HepG2 (cell line): ENCODE data around the gene BMP2. TPM values are rescaled to one million over a fixed set of nuclear protein-coding genes. Genes with fewer than 3 reads are reported as not detected.

Experiments
- ATAC-seq: fragments of 200-7000 bp; cut with Tn5 transposase; 3 replicates; pipeline ENCODE4 v1.9.1; 2020; ENCODE audit warnings: mild to moderate bottlenecking, moderate library complexity
- BruUV-seq: library from RNA; stranded (reverse); fragments of 400-500 nt; replicated peaks from 2 replicates; lab custom pipeline; 2021; lab: Mats Ljungman, UMichigan
- CTCF ChIA-PET: fragments of 300-600 bp; formaldehyde crosslinking; extraction: SDS; loops from one replicate; lab custom pipeline; 2021; ENCODE audit warnings: low total read pairs, inconsistent platforms, low intra/inter-chr PET ratio; lab: Yijun Ruan, JAX
- POLR2A ChIA-PET: fragments of 350-600 bp; sonication (Branson Sonifier 250); formaldehyde crosslinking; loops from one replicate; lab custom pipeline; 2020; ENCODE audit warnings: antibody characterized with exemption, inconsistent platforms; lab: Yijun Ruan, JAX
- DNase-seq: peaks from one replicate; pipeline ENCODE4 v3.0.0-alpha.2; 2015; ENCODE audit warnings: low spot score
- FAIRE-seq: peaks from 3 replicates; lab custom pipeline; 2011; peaks lifted over from hg19 to GRCh38; lab: Jason Lieb, UNC
- H2AFZ ChIP-seq: one replicate; pipeline ENCODE4 v1.6.1; 2011; ENCODE audit warnings: low read length, inconsistent platforms
- H3K27ac ChIP-seq: fragments of 300-600 bp; 3 replicates; pipeline ENCODE4 v1.8.0; 2011; ENCODE audit warnings: mixed run types, mild to moderate bottlenecking, mixed read lengths, low read length, inconsistent platforms; ENCODE audit not compliant: insufficient read depth; ENCODE audit errors: extremely low read length
- H3K27me3 ChIP-seq, 2 experiments: fragments of 200-600 bp in 1 of 2; 2 replicates in 1 of 2; 3 replicates in 1 of 2; pipeline versions ENCODE4 v1.6.0 to v1.8.0; 2011; ENCODE audit warnings: low read length in 2 of 2, mild to moderate bottlenecking in 2 of 2, moderate library complexity in 2 of 2, inconsistent platforms in 1 of 2; ENCODE audit not compliant: insufficient read depth in 2 of 2, control insufficient read depth in 1 of 2
- H3K36me3 ChIP-seq, 2 experiments: fragments of 200-600 bp in 1 of 2; replicated peaks in 1 of 2; 2 replicates in 1 of 2; 3 replicates in 1 of 2; pipeline versions ENCODE4 v1.5.1 to v1.8.0; 2011; ENCODE audit warnings: low read length in 2 of 2, inconsistent platforms in 1 of 2; ENCODE audit not compliant: insufficient read depth in 2 of 2, control insufficient read depth in 1 of 2
- H3K4me1 ChIP-seq: 2 replicates; pipeline ENCODE4 v1.5.1; 2012; ENCODE audit warnings: low read length, inconsistent platforms; ENCODE audit not compliant: insufficient read depth
- H3K4me2 ChIP-seq: 2 replicates; pipeline ENCODE4 v1.6.0; 2011; ENCODE audit warnings: low read depth, low read length, inconsistent platforms
- H3K4me3 ChIP-seq, 3 experiments: fragments of 200-600 bp in 1 of 3; sonication (generic), shearing (Covaris generic) in 1 of 3; replicated peaks in 1 of 3; 2 replicates each; pipeline ENCODE4 v1.5.1; 2011 to 2016; ENCODE audit warnings: low read length in 3 of 3, inconsistent platforms in 2 of 3, low read depth in 2 of 3, mild to moderate bottlenecking in 2 of 3, control low read depth in 1 of 3, mixed read lengths in 1 of 3; ENCODE audit not compliant: insufficient read depth in 1 of 3
- H3K79me2 ChIP-seq: one replicate; pipeline ENCODE4 v1.6.1; 2011; ENCODE audit warnings: low read length, inconsistent platforms; ENCODE audit not compliant: insufficient read depth
- H3K9ac ChIP-seq: 2 replicates; pipeline ENCODE4 v1.6.0; 2011; ENCODE audit warnings: mild to moderate bottlenecking, low read depth, low read length, inconsistent platforms; ENCODE audit not compliant: insufficient read depth
- H3K9me3 ChIP-seq: 2 replicates; pipeline ENCODE4 v1.5.1; 2012; ENCODE audit warnings: mild to moderate bottlenecking, low read length
- H4K20me1 ChIP-seq: 2 replicates; pipeline ENCODE4 v1.6.0; 2011; ENCODE audit warnings: inconsistent platforms, mild to moderate bottlenecking, low read length, moderate library complexity; ENCODE audit not compliant: insufficient read depth
- NFRKB ChIP-seq: fragments of 450-650 bp; IDR thresholded peaks from 2 replicates; pipeline ENCODE4 v1.6.1; 2017
- ZMYM3 ChIP-seq: sonication (generic); formaldehyde crosslinking; IDR thresholded peaks from 2 replicates; pipeline ENCODE4 v1.5.1; 2020; ENCODE audit warnings: mild to moderate bottlenecking, missing genetic modification reagents
- WGBS: methylation state at CpG from one replicate; pipeline ENCODE4 v1.1.6; 2017; ENCODE audit warnings: low lambda C conversion rate; 5-methylcytosine and 5-hydroxymethylcytosine counted together
- in situ Hi-C: cut with HindIII; loops from 2 replicates; pipeline ENCODE4 v1.10.0; 2017; ENCODE audit warnings: low pct_unique_long_range_greater_than_20kb; ENCODE audit not compliant: extremely low pct_ligation_motif_present
- intact Hi-C: fragments of 100-400 bp; cut with micrococcal nuclease; formaldehyde crosslinking; loops from one replicate; pipeline ENCODE4 v1.10.0; 2022; ENCODE audit not compliant: unreplicated experiment
- polyA plus RNA-seq, 8 experiments: library from polyadenylated mRNA; depleted of rRNA in 3 of 8; stranded (reverse) in 7 of 8; unstranded in 1 of 8; fragments of >200 nt; fragmentation: Illumina TruSeq in 4 of 8; extraction: Trizol in 4 of 8; gene quantifications; 2 replicates each; pipeline versions ENCODE4 v1.2.1 to v1.2.3, GENCODE V29; 2011 to 2016; ENCODE audit warnings: low read depth in 4 of 8, missing spikeins in 1 of 8, mixed read lengths in 1 of 8; ENCODE audit not compliant: insufficient read depth in 1 of 8
- total RNA-seq, 5 experiments: library from RNA; depleted of rRNA; stranded (reverse); fragments of >200 nt; fragmentation: Illumina TruSeq; extraction: Trizol; gene quantifications; 2 replicates each; pipeline ENCODE4 v1.2.3, GENCODE V29; 2016; ENCODE audit warnings: low read depth in 1 of 5
- TF ChIP-seq, protein P1 (sequence below): sonication (generic); IDR thresholded peaks from 2 replicates; pipeline ENCODE4 v1.6.1; 2016; ENCODE audit warnings: low read depth, borderline replicate concordance
- TF ChIP-seq, protein P2 (sequence below): sonication (generic); formaldehyde crosslinking; IDR thresholded peaks from 2 replicates; pipeline ENCODE4 v1.4.0; 2020; ENCODE audit warnings: missing genetic modification reagents
- TF ChIP-seq, protein P3 (sequence below): sonication (generic); formaldehyde crosslinking; IDR thresholded peaks from 2 replicates; pipeline ENCODE4 v1.4.0; 2020; ENCODE audit warnings: missing genetic modification reagents
- TF ChIP-seq, protein P4 (sequence below): sonication (generic); formaldehyde crosslinking; IDR thresholded peaks from 2 replicates; pipeline ENCODE4 v1.5.0; 2020; ENCODE audit warnings: mild to moderate bottlenecking, missing genetic modification reagents, moderate library complexity

The BMP2 gene
- total and polyA plus RNA-seq, 2 of the 13 experiments (the other 11 are each of a cell fraction or from before 2014, with no cell fraction given): 0.02 to 0.03 TPM

GRCh38 chr20:6767126-6767535 is 355 bp upstream of the BMP2 start:
- H3K4me3 ChIP-seq: peak overlapping the region; percentile 42 to 65 (median 45)
- ChIA-PET CTCF (no interaction called here), POLR2A (no interaction called here)
- no peaks in the 10 kb centered on the region for H3K9me3 ChIP-seq
- FAIRE-seq (no peak), DNase-seq (no peak), ATAC-seq (no peak)
- no peaks in the 10 kb centered on the region for H3K79me2 ChIP-seq
- H4K20me1 ChIP-seq: no peaks in the 10 kb centered on the region
- H3K4me2 ChIP-seq: peak overlapping the region; percentile 81
- 1% methylated on average over 21 of the region's 26 CpGs for WGBS
- no peaks in the 10 kb centered on the region for H3K36me3 ChIP-seq
- intact Hi-C loops (loop anchor here (2.0 to 10.0 kb wide), 3 partner anchors 185 to 1168 kb away; no protein-coding TSS in a partner anchor), in situ Hi-C loops (no loop called here)
- H2AFZ ChIP-seq: no peak overlapping the region
- H3K9ac ChIP-seq: no peak overlapping the region
- H3K27ac ChIP-seq: no peak overlapping the region
- TF ChIP-seq, protein P1, sequence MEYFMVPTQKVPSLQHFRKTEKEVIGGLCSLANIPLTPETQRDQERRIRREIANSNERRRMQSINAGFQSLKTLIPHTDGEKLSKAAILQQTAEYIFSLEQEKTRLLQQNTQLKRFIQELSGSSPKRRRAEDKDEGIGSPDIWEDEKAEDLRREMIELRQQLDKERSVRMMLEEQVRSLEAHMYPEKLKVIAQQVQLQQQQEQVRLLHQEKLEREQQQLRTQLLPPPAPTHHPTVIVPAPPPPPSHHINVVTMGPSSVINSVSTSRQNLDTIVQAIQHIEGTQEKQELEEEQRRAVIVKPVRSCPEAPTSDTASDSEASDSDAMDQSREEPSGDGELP: peak; percentile 38; the same call in 1 of the 2 replicates
- TF ChIP-seq, protein P2, sequence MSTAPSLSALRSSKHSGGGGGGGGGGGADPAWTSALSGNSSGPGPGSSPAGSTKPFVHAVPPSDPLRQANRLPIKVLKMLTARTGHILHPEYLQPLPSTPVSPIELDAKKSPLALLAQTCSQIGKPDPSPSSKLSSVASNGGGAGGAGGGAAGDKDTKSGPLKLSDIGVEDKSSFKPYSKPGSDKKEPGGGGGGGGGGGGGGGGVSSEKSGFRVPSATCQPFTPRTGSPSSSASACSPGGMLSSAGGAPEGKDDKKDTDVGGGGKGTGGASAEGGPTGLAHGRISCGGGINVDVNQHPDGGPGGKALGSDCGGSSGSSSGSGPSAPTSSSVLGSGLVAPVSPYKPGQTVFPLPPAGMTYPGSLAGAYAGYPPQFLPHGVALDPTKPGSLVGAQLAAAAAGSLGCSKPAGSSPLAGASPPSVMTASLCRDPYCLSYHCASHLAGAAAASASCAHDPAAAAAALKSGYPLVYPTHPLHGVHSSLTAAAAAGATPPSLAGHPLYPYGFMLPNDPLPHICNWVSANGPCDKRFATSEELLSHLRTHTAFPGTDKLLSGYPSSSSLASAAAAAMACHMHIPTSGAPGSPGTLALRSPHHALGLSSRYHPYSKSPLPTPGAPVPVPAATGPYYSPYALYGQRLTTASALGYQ (CRISPR knock-in tag): no peak
- TF ChIP-seq NFRKB (no peak), ZMYM3 (CRISPR knock-in tag) (no peak)
- TF ChIP-seq, protein P3, sequence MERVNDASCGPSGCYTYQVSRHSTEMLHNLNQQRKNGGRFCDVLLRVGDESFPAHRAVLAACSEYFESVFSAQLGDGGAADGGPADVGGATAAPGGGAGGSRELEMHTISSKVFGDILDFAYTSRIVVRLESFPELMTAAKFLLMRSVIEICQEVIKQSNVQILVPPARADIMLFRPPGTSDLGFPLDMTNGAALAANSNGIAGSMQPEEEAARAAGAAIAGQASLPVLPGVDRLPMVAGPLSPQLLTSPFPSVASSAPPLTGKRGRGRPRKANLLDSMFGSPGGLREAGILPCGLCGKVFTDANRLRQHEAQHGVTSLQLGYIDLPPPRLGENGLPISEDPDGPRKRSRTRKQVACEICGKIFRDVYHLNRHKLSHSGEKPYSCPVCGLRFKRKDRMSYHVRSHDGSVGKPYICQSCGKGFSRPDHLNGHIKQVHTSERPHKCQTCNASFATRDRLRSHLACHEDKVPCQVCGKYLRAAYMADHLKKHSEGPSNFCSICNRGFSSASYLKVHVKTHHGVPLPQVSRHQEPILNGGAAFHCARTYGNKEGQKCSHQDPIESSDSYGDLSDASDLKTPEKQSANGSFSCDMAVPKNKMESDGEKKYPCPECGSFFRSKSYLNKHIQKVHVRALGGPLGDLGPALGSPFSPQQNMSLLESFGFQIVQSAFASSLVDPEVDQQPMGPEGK: 0 out of 2 replicates have a peak, but pooled peaks have one; percentile 14
- TF ChIP-seq, protein P4, sequence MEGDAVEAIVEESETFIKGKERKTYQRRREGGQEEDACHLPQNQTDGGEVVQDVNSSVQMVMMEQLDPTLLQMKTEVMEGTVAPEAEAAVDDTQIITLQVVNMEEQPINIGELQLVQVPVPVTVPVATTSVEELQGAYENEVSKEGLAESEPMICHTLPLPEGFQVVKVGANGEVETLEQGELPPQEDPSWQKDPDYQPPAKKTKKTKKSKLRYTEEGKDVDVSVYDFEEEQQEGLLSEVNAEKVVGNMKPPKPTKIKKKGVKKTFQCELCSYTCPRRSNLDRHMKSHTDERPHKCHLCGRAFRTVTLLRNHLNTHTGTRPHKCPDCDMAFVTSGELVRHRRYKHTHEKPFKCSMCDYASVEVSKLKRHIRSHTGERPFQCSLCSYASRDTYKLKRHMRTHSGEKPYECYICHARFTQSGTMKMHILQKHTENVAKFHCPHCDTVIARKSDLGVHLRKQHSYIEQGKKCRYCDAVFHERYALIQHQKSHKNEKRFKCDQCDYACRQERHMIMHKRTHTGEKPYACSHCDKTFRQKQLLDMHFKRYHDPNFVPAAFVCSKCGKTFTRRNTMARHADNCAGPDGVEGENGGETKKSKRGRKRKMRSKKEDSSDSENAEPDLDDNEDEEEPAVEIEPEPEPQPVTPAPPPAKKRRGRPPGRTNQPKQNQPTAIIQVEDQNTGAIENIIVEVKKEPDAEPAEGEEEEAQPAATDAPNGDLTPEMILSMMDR (CRISPR knock-in tag): peak; percentile 18; the same call in 1 of the 2 replicates
- no TSS peak for BruUV-seq
- H3K27me3 ChIP-seq: peaks cover 11 to 30% of the 10 kb centered on the region in 2 experiments; a peak in 4 of 5 replicates
- H3K4me1 ChIP-seq: no peaks in the 10 kb centered on the region
